ELR (cell line): ENCODE measurements around the gene CEP85.
"Not testable (repeated sequence)": the region's sequence is repeated elsewhere in the genome, so short reads cannot be mapped to it uniquely, and the experiment has no call there.

Experiments
- DNase-seq: peaks from one replicate; pipeline ENCODE4 v3.0.0-alpha.2; 2015; ENCODE audit warnings: low read depth

Gene CEP85

GRCh38 chr1:26290122-26290881, 56.3 kb downstream of the CEP85 start:
- no peak for DNase-seq

- no peak for DNase-seq
These were observed 56.9 kb downstream of the CEP85 start for GRCh38 chr1:26290882-26291261.

DNA sequence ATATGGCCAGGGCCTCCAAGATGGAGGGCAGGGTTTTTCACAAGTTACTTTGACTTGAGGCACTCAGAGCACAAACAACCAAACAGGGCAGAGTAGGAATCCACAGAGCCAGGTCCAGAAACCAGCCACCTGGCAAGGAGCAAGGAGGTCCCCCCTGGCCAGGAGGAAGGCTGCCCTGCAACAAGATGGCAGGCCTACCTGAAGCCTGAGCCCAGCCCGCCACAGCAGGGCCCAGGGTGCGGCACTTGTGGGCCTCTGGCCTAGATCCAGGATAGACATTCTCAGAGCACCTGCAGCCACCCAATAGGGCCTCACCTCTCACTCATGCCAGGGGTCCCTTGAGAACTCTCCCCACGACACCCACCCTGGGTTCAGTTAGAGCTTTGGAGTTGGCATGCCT, 57.4 kb downstream of the CEP85 start:
- DNase-seq: no peak

DNA sequence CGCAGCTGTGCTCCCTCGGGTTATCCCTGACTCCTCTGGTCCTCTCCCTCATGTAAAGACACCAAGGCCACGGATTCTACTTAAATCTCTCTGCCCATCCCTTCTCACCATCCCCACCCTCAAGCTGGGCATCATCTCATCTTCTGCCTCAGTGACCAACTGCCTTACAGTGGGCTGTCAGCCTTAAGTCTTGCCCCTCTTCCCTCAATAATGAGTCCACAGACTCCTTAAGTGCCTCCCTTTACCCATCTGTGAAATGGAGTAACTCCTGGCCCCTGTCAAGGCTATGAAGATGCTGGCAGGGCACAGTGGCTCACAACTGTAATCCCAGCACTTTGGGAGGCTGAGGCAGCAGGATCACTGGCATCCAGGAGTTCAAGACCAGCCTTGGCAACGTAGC, 57.9 kb downstream of the CEP85 start:
- DNase-seq: no peak

- DNase-seq: not testable (repeated sequence)
These were observed 58.7 kb downstream of the CEP85 start for GRCh38 chr1:26292735-26293134.

- no peak for DNase-seq
These were observed 60.0 kb downstream of the CEP85 start for GRCh38 chr1:26293911-26294463.

DNA sequence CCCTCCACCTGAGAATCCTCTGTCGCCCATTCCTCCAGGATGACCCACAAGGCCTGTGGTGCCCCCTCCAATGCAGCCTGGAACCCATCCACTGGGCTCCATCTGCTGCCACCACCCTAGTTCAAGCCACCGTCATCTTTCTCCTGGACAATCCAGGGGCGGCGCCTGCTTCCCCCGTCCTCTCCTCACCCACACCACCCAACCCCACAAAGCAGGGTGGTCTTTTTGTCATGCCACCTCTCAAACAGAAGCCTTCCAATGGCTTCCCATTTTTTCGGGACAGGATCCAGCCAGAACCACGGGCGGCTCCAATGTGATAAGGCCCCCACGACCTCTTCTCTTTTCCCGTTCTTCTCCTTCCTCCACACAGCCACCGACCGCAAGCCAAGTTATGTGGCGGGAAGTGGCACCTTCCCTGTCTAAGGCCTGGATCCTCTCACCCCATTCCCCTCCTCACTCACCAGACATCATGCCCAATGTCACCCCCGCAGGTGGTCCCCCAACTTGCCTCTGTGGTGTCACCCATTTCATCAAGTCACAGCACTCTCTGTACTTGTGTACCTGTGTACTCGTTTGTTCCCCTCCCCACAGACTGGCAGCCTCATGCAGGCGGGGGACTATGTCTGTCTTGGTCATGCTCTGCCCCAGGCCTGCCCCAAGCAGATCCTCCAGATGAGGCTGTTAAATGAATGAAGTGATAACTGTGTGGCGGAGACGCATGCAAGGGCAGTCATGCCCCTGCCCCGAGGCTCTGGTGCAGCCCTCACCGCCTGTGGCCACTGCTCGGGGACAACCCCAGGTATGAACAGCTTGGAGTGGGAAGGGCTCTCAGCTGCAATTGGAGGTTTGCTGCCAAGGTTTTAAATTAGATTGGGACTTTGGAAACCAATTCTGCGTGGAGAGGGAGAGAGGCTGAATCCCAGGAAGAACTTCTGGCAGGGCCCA, 61.5 kb downstream of the CEP85 start:
- no peak for DNase-seq

DNA sequence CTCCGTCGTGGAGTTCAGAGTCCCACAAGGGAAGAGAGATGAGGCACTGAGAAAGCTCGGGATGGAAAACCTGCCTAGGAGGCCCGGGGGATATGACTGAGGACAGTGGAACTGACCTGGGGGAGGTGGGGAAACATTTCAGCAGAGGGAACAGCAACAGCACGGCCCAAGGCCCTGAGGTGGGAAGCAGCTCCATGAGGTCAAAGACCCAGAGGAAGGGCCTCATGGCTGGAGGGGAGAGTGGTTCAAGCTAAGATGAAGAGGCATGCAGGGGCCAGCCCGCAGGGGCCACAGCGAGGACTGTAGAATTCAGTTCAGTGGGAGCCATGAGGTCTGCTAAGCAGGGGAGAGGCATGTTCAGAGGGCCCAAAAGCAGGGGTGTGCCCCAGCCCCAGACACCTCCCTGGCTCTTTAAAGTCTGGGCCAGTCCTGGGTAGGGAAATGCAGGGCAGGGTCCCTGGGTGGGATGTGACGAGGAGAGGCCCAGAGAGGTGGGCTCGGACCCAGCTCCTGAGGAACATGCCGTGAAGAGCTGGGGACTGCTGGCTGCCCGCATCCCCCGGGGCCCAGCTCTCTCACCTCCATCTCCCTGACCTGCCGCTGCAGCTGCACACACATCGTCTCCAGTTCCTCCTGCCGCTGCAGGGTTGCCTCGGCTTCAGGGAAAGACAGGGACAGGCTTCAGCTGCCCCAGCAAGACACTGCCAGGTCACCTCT, 62.5 kb downstream of the CEP85 start:
- no peak for DNase-seq

DNA sequence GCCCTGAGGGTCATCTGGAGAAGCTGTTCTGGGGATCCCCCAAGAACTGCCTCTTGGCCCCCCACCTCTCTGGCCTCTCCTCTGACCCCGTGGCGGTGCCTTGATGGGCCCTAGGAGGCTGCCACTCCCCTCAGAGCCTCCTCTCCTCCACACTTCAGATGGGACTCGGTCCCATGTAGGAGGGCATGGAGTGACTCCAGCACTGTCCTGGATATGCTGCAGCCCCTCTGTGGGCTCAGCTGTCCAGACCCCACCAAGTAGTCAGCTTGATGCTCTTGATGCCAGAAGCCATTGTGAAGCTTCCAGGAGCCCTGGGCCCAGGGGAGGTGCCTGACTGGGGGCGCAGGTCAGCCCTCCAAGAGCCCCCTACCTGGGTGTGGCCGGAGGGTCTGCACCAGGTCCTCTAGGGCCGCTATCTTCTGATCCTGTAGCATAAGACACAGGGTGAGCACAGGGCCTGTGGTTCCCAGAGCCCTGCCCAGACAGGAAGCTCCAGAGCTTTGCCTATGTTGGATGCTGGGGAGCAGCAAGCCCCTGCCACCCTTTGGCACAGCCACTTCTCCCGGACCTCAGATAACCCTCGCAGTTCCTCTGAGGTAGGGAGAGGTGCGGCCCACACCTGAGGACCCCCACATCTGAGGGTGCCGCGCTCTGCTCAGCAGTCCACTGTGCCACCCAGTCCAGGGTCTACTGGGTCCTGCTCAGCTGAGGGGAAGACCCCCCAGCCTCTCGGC, 63.2 kb downstream of the CEP85 start:
- no peak for DNase-seq

DNA sequence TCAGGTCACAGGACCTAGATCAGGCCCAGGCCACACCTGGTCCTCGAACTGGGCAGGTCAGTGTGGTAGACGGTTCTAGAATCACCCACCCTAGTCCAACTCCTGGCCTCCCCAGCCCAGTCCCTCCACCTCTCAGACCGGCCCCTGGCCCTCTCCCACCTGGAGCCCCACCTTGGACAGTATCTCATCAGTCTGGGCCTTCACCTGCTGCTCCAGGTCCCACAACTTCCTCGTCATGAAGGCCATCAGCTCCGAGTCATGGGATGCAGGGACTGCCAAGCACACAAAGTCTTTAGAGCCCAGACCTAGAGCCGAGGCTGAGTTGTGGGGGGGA, 63.8 kb downstream of the CEP85 start:
- no peak for DNase-seq

- no peak for DNase-seq
These were observed 66.7 kb downstream of the CEP85 start for GRCh38 chr1:26300578-26301275.

GRCh38 chr1:26302733-26303405, 68.9 kb downstream of the CEP85 start:
- peak; percentile 82 for DNase-seq

DNA sequence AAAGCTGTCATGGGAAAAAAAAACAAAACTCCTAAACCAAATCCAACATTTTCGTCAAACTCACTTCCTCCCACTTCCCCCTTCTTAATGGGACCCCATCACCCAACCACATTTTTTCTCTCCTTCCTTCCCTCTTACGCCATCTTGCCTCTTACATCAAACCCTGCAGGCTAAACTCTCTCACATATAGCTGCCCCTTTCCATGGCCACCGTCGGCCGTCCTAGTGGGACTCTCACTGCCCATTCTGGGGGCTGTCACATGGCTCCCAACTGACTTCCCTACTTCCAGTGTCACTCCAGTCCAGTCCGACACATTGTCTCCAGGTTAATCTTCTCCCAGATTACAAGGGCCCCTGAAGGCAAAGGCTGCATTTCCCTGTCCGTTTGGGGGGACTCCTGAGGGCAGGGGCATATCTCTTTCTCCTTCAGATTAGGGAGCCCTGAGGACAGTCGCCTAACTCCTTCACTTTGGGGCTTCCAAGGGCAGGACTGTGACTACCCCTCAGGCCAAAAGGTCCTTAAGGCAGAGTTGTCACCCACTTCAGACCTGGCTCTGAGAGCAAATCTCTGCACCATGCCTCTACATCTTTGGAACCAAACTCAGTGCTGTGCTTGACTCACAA, 71.8 kb downstream of the CEP85 start:
- DNase-seq: no peak

DNA sequence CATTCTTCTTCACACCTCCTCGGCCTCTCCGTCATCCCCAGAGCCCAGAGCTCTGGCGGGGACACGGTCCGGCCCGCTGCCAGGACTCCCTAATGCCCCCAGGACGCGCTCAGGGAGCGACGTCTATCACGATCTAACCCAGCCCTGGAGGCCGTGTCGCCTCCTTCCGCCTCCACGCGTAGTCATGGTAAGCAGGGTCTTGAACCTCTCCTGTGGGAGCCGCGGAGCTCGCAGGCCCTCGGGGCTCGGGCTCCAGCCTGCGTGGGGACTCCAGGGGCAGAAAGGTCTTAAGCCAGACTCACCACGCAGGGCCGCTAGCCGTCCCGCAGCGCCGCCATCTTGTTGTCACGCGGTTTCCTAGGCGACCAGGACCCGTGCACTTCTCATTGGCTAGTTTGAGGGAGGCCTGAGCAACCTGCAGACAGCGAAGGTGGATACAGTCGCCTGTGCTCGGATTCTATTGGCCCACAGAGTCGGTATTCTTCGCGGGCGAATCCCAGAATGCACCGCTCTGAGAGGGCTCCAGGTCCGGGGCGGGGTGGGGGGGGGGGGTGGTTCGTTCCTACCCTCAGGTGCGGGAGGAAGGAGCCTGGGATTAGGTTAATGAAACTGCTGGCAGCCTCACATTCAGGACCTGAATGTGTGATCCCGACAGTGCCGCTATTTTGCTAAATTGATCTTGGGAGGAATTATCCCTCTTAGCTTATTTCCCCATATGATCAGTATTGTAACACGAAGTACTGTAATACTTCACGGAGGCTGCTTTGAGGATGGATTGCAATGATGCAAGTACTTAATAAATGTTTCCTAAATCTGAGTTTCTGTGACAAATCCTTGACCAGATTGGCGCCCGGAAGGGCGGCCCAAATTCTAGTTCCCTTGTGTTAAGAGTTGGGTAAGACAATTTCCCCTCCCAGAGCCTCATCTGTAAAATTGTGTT, 72.6 kb downstream of the CEP85 start, which contains the start of gene UBXN11:
UBXN11 (minus strand) TSS at position 347 of the 940 bp plus-strand sequence. CDS start 3,753 bp downstream, outside the sequence.
- peak; percentile 96 for DNase-seq

- no peak for DNase-seq
These were observed 73.4 kb downstream of the CEP85 start for GRCh38 chr1:26307363-26307781.

GRCh38 chr1:26307966-26308899, 74.2 kb downstream of the CEP85 start:
- DNase-seq: not testable (repeated sequence)

GRCh38 chr1:26314501-26314900, 80.5 kb downstream of the CEP85 start:
- no peak for DNase-seq
